Loucy (cell line): ENCODE results near the gene TMEM50A.

ENCODE experiments used
- H2AFZ ChIP-seq: fragments of 200-600 bp; sonication (generic); 2 replicates; pipeline ENCODE4 v1.6.0; 2016; ENCODE audit warnings: antibody characterized with exemption, mild to moderate bottlenecking, low read length, moderate library complexity
- H3F3A ChIP-seq: fragments of 200-600 bp; 2 replicates; pipeline ENCODE4 v1.6.0; 2016; ENCODE audit warnings: antibody characterized with exemption, low read depth, mild to moderate bottlenecking
- H3K27me3 ChIP-seq: fragments of 200-600 bp; sonication (generic); 2 replicates; pipeline ENCODE4 v1.6.1; 2014; ENCODE audit warnings: low read length, mild to moderate bottlenecking; ENCODE audit not compliant: insufficient read depth, poor library complexity, severe bottlenecking
- H3K36me3 ChIP-seq: fragments of 200-600 bp; sonication (generic); 2 replicates; pipeline ENCODE4 v1.6.1; 2016; ENCODE audit warnings: low read length; ENCODE audit not compliant: insufficient read depth
- H3K4me1 ChIP-seq: fragments of 200-600 bp; sonication (generic); 2 replicates; pipeline ENCODE4 v1.5.1; 2014; ENCODE audit warnings: low read length, mild to moderate bottlenecking; ENCODE audit not compliant: insufficient read depth, poor library complexity, severe bottlenecking
- H3K4me2 ChIP-seq: fragments of 200-600 bp; sonication (generic); 2 replicates; pipeline ENCODE4 v1.6.0; 2014; ENCODE audit warnings: antibody characterized with exemption, low read length, low read depth, mild to moderate bottlenecking; ENCODE audit not compliant: poor library complexity, severe bottlenecking
- H3K4me3 ChIP-seq: fragments of 200-600 bp; sonication (generic); 2 replicates; pipeline ENCODE4 v1.5.1; 2014; ENCODE audit warnings: low read length, mild to moderate bottlenecking, mixed read lengths; ENCODE audit not compliant: poor library complexity, severe bottlenecking
- H3K79me2 ChIP-seq: fragments of 200-600 bp; sonication (generic); 2 replicates; pipeline ENCODE4 v1.6.1; 2014; ENCODE audit warnings: low read length; ENCODE audit not compliant: insufficient read depth
- H3K9ac ChIP-seq: fragments of 200-600 bp; sonication (generic); 2 replicates; pipeline ENCODE4 v1.6.0; 2014; ENCODE audit warnings: mild to moderate bottlenecking, low read depth, low read length, moderate library complexity; ENCODE audit not compliant: poor library complexity, severe bottlenecking
- H3K9me2 ChIP-seq: fragments of 200-600 bp; sonication (generic); replicated peaks from 2 replicates; pipeline ENCODE4 v1.6.1; 2016; ENCODE audit warnings: low read depth, low read length, mixed read lengths
- H3K9me3 ChIP-seq: fragments of 200-600 bp; sonication (generic); 2 replicates; pipeline ENCODE4 v1.6.1; 2014; ENCODE audit warnings: mild to moderate bottlenecking, antibody characterized with exemption, low read length, low read depth; ENCODE audit not compliant: insufficient read depth
- H4K20me1 ChIP-seq: fragments of 200-600 bp; sonication (generic); 2 replicates; pipeline ENCODE4 v1.6.0; 2014; ENCODE audit warnings: antibody characterized with exemption, low read length, mild to moderate bottlenecking; ENCODE audit not compliant: insufficient read depth, poor library complexity, severe bottlenecking
- EZH2phosphoT487 ChIP-seq: fragments of 200-600 bp; IDR thresholded peaks from 2 replicates; pipeline ENCODE4 v1.6.1; 2018; ENCODE audit warnings: antibody characterized with exemption, mild to moderate bottlenecking, moderate library complexity, borderline replicate concordance
- TF ChIP-seq, protein P1 (sequence below): fragments of 200-600 bp; sonication (generic); conservative IDR thresholded peaks from 2 replicates; pipeline ENCODE4 v1.5.1; 2014; ENCODE audit warnings: mild to moderate bottlenecking, antibody characterized with exemption, low read length

TMEM50A gene

DNA sequence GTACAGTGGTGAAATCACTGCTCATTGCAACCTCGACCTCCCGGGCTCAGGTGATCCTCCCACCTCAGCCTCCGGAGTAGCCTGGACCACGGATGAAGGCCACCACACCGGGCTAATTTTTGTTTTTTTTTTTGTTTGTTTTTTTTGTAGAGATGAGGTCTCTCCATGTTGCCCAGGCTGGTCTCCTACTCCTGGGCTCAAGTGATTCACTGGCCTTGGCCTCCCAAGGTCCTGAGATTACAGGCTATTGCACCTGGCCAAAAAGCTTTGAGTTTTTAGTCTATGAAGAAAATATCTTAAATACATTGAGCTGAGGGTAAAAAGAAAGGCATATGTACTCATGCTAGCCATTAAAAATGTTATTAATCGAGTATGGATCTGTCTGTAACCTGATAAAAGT is 3.6 kb downstream of the TMEM50A start:
- H3K36me3 ChIP-seq: peaks cover 17% of the 10 kb centered on the region; the same call in 1 of the 2 replicates
- H3F3A ChIP-seq: no peaks in the 10 kb centered on the region
- H4K20me1 ChIP-seq: peaks cover 45% of the 10 kb centered on the region
- H3K4me1 ChIP-seq: peaks cover 38% of the 10 kb centered on the region
- H3K9ac ChIP-seq: peak overlapping the region; percentile 13
- H3K4me2 ChIP-seq: peak overlapping the region; percentile 62
- peaks cover 67% of the 10 kb centered on the region for H3K79me2 ChIP-seq
- no peak overlapping the region for H2AFZ ChIP-seq
- H3K9me3 ChIP-seq: no peaks in the 10 kb centered on the region
- TF ChIP-seq EZH2phosphoT487: no peak
- H3K27me3 ChIP-seq: no peaks in the 10 kb centered on the region
- no peaks in the 10 kb centered on the region for H3K9me2 ChIP-seq
- peak overlapping the region; percentile 19 for H3K4me3 ChIP-seq

DNA sequence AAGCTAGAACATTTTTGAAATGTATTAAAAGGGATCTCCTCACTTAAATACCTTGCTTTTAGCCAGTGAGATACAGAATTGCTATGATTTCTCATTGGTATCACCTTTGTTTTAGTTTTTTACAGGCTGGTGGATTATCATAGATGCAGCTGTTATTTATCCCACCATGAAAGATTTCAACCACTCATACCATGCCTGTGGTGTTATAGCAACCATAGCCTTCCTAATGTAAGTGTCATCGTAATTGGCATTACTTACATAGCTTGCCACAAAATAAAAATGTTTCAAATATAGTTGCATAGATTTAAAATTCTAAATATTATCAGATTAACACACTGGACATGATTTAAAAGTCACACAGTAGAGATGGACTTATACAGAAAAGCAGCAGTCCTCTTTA is 4.7 kb downstream of the TMEM50A start:
- Histone ChIP-seq H3K4me3 (no peak overlapping the region), H3K27me3 (no peaks in the 10 kb centered on the region), H4K20me1 (peaks cover 48% of the 10 kb centered on the region), H3F3A (no peaks in the 10 kb centered on the region), H2AFZ (no peak overlapping the region), H3K4me1 (peaks cover 38% of the 10 kb centered on the region), H3K9ac (peak overlapping the region; percentile 13), H3K9me2 (no peaks in the 10 kb centered on the region), H3K9me3 (no peaks in the 10 kb centered on the region), H3K4me2 (peak overlapping the region; percentile 62), H3K79me2 (peaks cover 64% of the 10 kb centered on the region), H3K36me3 (peaks cover 17% of the 10 kb centered on the region; the same call in 1 of the 2 replicates)
- TF ChIP-seq, protein P1, sequence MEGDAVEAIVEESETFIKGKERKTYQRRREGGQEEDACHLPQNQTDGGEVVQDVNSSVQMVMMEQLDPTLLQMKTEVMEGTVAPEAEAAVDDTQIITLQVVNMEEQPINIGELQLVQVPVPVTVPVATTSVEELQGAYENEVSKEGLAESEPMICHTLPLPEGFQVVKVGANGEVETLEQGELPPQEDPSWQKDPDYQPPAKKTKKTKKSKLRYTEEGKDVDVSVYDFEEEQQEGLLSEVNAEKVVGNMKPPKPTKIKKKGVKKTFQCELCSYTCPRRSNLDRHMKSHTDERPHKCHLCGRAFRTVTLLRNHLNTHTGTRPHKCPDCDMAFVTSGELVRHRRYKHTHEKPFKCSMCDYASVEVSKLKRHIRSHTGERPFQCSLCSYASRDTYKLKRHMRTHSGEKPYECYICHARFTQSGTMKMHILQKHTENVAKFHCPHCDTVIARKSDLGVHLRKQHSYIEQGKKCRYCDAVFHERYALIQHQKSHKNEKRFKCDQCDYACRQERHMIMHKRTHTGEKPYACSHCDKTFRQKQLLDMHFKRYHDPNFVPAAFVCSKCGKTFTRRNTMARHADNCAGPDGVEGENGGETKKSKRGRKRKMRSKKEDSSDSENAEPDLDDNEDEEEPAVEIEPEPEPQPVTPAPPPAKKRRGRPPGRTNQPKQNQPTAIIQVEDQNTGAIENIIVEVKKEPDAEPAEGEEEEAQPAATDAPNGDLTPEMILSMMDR: no peak
- TF ChIP-seq EZH2phosphoT487: no peak

DNA sequence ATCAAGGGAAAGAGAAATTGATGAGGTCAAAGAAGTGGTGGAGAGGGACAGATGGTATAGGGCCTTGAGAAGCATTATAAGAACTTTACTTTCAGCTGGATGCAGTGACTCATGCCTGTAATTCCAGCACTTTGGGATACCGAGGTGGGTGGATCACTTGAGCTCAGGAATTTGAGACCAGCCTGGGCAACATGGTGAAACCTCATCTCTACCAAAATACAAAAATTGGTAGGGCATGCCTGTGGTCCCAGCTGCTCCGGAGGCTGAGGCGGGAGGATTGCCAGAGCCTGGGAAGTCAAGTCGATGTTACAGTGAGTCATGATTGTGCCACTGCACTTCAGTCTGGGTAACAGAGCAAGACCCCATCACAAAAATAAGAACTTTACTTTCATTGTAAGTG is 5.7 kb downstream of the TMEM50A start:
- Histone ChIP-seq H4K20me1 (peaks cover 46% of the 10 kb centered on the region), H3K9me2 (no peaks in the 10 kb centered on the region), H3K9me3 (no peaks in the 10 kb centered on the region), H3K36me3 (peaks cover 20% of the 10 kb centered on the region; the same call in 1 of the 2 replicates), H3K9ac (no peak overlapping the region), H3K79me2 (peaks cover 62% of the 10 kb centered on the region), H3K4me1 (peaks cover 38% of the 10 kb centered on the region), H3F3A (no peaks in the 10 kb centered on the region), H3K4me2 (peak overlapping the region; percentile 37), H2AFZ (no peak overlapping the region), H3K27me3 (no peaks in the 10 kb centered on the region), H3K4me3 (no peak overlapping the region)
- no peak for TF ChIP-seq EZH2phosphoT487
- TF ChIP-seq, protein P1: no peak

- H2AFZ ChIP-seq: no peak overlapping the region
- TF ChIP-seq, protein P1: no peak
- no peak for TF ChIP-seq EZH2phosphoT487
- no peak overlapping the region for H3K4me2 ChIP-seq
- no peaks in the 10 kb centered on the region for H3K9me3 ChIP-seq
- no peak overlapping the region for H3K9ac ChIP-seq
- peaks cover 43% of the 10 kb centered on the region for H3K79me2 ChIP-seq
- peaks cover 6% of the 10 kb centered on the region for H3K4me1 ChIP-seq
- no peaks in the 10 kb centered on the region for H3K27me3 ChIP-seq
- H3K9me2 ChIP-seq: no peaks in the 10 kb centered on the region
- no peak overlapping the region for H3K4me3 ChIP-seq
- no peaks in the 10 kb centered on the region for H3F3A ChIP-seq
- peaks cover 13% of the 10 kb centered on the region for H4K20me1 ChIP-seq
- peaks cover 36% of the 10 kb centered on the region; the same call in 1 of the 2 replicates for H3K36me3 ChIP-seq
Observed at GRCh38 chr1:25347556-25347955, 9.4 kb downstream of the TMEM50A start.
